DOHH2 (cell line): Measurements from ENCODE around the gene PASD1.

ENCODE experiments used
- H3F3A ChIP-seq: fragments of 200-600 bp; sonication (generic), shearing (Covaris generic); 2 replicates; pipeline ENCODE4 v1.6.0; 2016; ENCODE audit warnings: antibody characterized with exemption, mild to moderate bottlenecking; ENCODE audit not compliant: control insufficient read depth, insufficient read depth
- H3K27ac ChIP-seq: fragments of 200-600 bp; sonication (generic); 2 replicates; pipeline ENCODE4 v1.5.1; 2014; ENCODE audit warnings: low read depth, mild to moderate bottlenecking, low read length, moderate library complexity
- H3K27me3 ChIP-seq: fragments of 200-600 bp; sonication (generic); 2 replicates; pipeline ENCODE4 v1.6.1; 2014; ENCODE audit warnings: mild to moderate bottlenecking, low read length, mixed read lengths; ENCODE audit not compliant: control insufficient read depth
- H3K36me3 ChIP-seq: fragments of 200-600 bp; sonication (generic); 2 replicates; pipeline ENCODE4 v1.6.1; 2014; ENCODE audit warnings: mild to moderate bottlenecking, low read length, moderate library complexity, mixed read lengths; ENCODE audit not compliant: control insufficient read depth
- H3K4me1 ChIP-seq: fragments of 200-600 bp; sonication (generic); 2 replicates; pipeline ENCODE4 v1.6.1; 2014; ENCODE audit warnings: mild to moderate bottlenecking, low read length, mixed read lengths; ENCODE audit not compliant: control insufficient read depth
- H3K4me2 ChIP-seq: fragments of 200-600 bp; sonication (generic); 2 replicates; pipeline ENCODE4 v1.6.0; 2014; ENCODE audit warnings: mild to moderate bottlenecking, low read length, moderate library complexity
- H3K4me3 ChIP-seq: fragments of 200-600 bp; sonication (generic); 2 replicates; pipeline ENCODE4 v1.5.1; 2014; ENCODE audit warnings: mild to moderate bottlenecking, low read length, mixed read lengths
- H3K79me2 ChIP-seq: fragments of 200-600 bp; sonication (generic); 2 replicates; pipeline ENCODE4 v1.6.1; 2014; ENCODE audit warnings: mild to moderate bottlenecking, low read length, mixed read lengths; ENCODE audit not compliant: control insufficient read depth
- H3K9me2 ChIP-seq: fragments of 200-600 bp; sonication (generic); replicated peaks from 2 replicates; pipeline ENCODE4 v1.6.1; 2014; ENCODE audit warnings: mild to moderate bottlenecking, low read length, mixed read lengths; ENCODE audit not compliant: control insufficient read depth
- H3K9me3 ChIP-seq: fragments of 200-600 bp; sonication (generic); 2 replicates; pipeline ENCODE4 v1.6.1; 2014; ENCODE audit warnings: antibody characterized with exemption, low read length, mixed read lengths; ENCODE audit not compliant: control insufficient read depth, insufficient read depth
- H4K20me1 ChIP-seq: fragments of 200-600 bp; sonication (generic); 2 replicates; pipeline ENCODE4 v1.6.0; 2014; ENCODE audit warnings: low read depth, mild to moderate bottlenecking, antibody characterized with exemption, low read length, moderate library complexity; ENCODE audit not compliant: control insufficient read depth, insufficient read depth
- CTCF ChIP-seq: fragments of 200-600 bp; sonication (generic); IDR thresholded peaks from one replicate; pipeline ENCODE4 v1.5.1; 2014; ENCODE audit warnings: antibody characterized with exemption, mild to moderate bottlenecking, low read depth, low read length; ENCODE audit not compliant: poor library complexity, severe bottlenecking
- EZH2phosphoT487 ChIP-seq: fragments of 200-600 bp; sonication (generic); IDR thresholded peaks from 2 replicates; pipeline ENCODE4 v1.6.1; 2017; ENCODE audit warnings: borderline replicate concordance, mild to moderate bottlenecking, antibody characterized with exemption, low read length, moderate library complexity, mixed read lengths

The PASD1 gene

GRCh38 chrX:151633157-151633556 lies 69.7 kb downstream of the PASD1 start:
- no peaks in the 10 kb centered on the region for H3K4me1 ChIP-seq
- no peaks in the 10 kb centered on the region for H4K20me1 ChIP-seq
- TF ChIP-seq EZH2phosphoT487 (no peak), CTCF (no peak)
- no peaks in the 10 kb centered on the region for H3K27me3 ChIP-seq
- no peaks in the 10 kb centered on the region for H3F3A ChIP-seq
- no peak overlapping the region for H3K4me3 ChIP-seq
- no peaks in the 10 kb centered on the region for H3K9me3 ChIP-seq
- no peaks in the 10 kb centered on the region for H3K9me2 ChIP-seq
- H3K36me3 ChIP-seq, result no peaks in the 10 kb centered on the region
- H3K79me2 ChIP-seq, result no peaks in the 10 kb centered on the region
- no peak overlapping the region for H3K4me2 ChIP-seq
- H3K27ac ChIP-seq, result no peak overlapping the region

GRCh38 chrX:151634937-151635336 lies 71.5 kb downstream of the PASD1 start:
- Histone ChIP-seq H3K27ac (no peak overlapping the region), H3K4me2 (no peak overlapping the region), H3K27me3 (no peaks in the 10 kb centered on the region), H3K79me2 (no peaks in the 10 kb centered on the region), H3K4me3 (no peak overlapping the region), H3K4me1 (no peaks in the 10 kb centered on the region), H3K9me3 (no peaks in the 10 kb centered on the region), H4K20me1 (no peaks in the 10 kb centered on the region), H3K9me2 (no peaks in the 10 kb centered on the region), H3F3A (no peaks in the 10 kb centered on the region), H3K36me3 (no peaks in the 10 kb centered on the region)
- TF ChIP-seq EZH2phosphoT487 (no peak), CTCF (no peak)

GRCh38 chrX:151641564-151641963 lies 78.1 kb downstream of the PASD1 start:
- Histone ChIP-seq H3K79me2 (no peaks in the 10 kb centered on the region), H3K36me3 (no peaks in the 10 kb centered on the region)
- no peak for TF ChIP-seq CTCF
- no peak for TF ChIP-seq EZH2phosphoT487

GRCh38 chrX:151675121-151675746 lies 111.8 kb downstream of the PASD1 start:
- Histone ChIP-seq H3K79me2 (no peaks in the 10 kb centered on the region), H3K9me2 (no peaks in the 10 kb centered on the region), H3K9me3 (no peaks in the 10 kb centered on the region), H3K4me3 (no peak overlapping the region), H3K4me2 (no peak overlapping the region), H3K4me1 (no peaks in the 10 kb centered on the region), H3K27ac (no peak overlapping the region), H4K20me1 (no peaks in the 10 kb centered on the region), H3K27me3 (no peaks in the 10 kb centered on the region), H3K36me3 (no peaks in the 10 kb centered on the region), H3F3A (no peaks in the 10 kb centered on the region)
- TF ChIP-seq CTCF, result no peak
- TF ChIP-seq EZH2phosphoT487, result no peak

More at GRCh38 chrX:151641564-151641963, 78.1 kb downstream of the PASD1 start:
- Histone ChIP-seq H4K20me1 (no peaks in the 10 kb centered on the region), H3F3A (no peaks in the 10 kb centered on the region), H3K4me3 (no peak overlapping the region), H3K4me1 (no peaks in the 10 kb centered on the region), H3K9me2 (no peaks in the 10 kb centered on the region), H3K9me3 (no peaks in the 10 kb centered on the region), H3K4me2 (no peak overlapping the region), H3K27ac (no peak overlapping the region), H3K27me3 (no peaks in the 10 kb centered on the region)
